Upper lobe of right lung (tissue), 1 donor: Measurements from ENCODE around the gene OPTC. TPM values are rescaled to one million over a fixed set of nuclear protein-coding genes. Genes with fewer than 3 reads are reported as not detected.
"Not testable (repeated sequence)": the region's sequence is repeated elsewhere in the genome, so short reads cannot be mapped to it uniquely, and the experiment has no call there.

ENCODE experiments used
- ATAC-seq: fragments of 200-7000 bp; cut with Tn5 transposase; one replicate; pipeline ENCODE4 v1.9.1; 2020; ENCODE audit warnings: mild to moderate bottlenecking, moderate library complexity
- DNase-seq: peaks from one replicate; pipeline ENCODE4 v3.0.0-alpha.2; 2020
- H3K27ac ChIP-seq: fragments of 200-600 bp; one replicate; pipeline ENCODE4 v1.8.0; 2022
- H3K27me3 ChIP-seq: fragments of 200-600 bp; one replicate; pipeline ENCODE4 v1.8.0; 2022; ENCODE audit warnings: mild to moderate bottlenecking
- H3K36me3 ChIP-seq: fragments of 200-600 bp; one replicate; pipeline ENCODE4 v1.8.0; 2022
- H3K4me1 ChIP-seq: fragments of 200-600 bp; one replicate; pipeline ENCODE4 v1.8.0; 2022
- H3K4me3 ChIP-seq: fragments of 200-600 bp; one replicate; pipeline ENCODE4 v1.8.0; 2022; ENCODE audit warnings: mild to moderate bottlenecking
- H3K9me3 ChIP-seq: fragments of 200-600 bp; one replicate; pipeline ENCODE4 v1.8.0; 2022
- intact Hi-C: fragments of 100-400 bp; cut with DNase I; formaldehyde crosslinking; loops from one replicate; pipeline ENCODE4 v1.11.0; 2022
- long read RNA-seq: library from polyadenylated mRNA; unstranded; transcript quantifications from one replicate; pipeline ENCODE4 v2.0.0, GENCODE V29; 2021
- total RNA-seq: library from RNA; stranded (reverse); fragmentation: NEBNext Ultra II Directional; extraction: Animal tissue kit (Norgen Biotek cat#: 25700); gene quantifications from one replicate; pipeline ENCODE4 v1.2.1, GENCODE V29; 2021
- TF ChIP-seq, protein P1 (sequence below): fragments of 200-600 bp; IDR thresholded peaks from one replicate; pipeline ENCODE4 v1.8.0; 2022; ENCODE audit warnings: antibody characterized with exemption
- donor health status: DM: no; HTN: yes; CAD: no; lungs with severe emphysema.

The OPTC gene
- total RNA-seq = not detected
- long read RNA-seq = 0 reads

DNA sequence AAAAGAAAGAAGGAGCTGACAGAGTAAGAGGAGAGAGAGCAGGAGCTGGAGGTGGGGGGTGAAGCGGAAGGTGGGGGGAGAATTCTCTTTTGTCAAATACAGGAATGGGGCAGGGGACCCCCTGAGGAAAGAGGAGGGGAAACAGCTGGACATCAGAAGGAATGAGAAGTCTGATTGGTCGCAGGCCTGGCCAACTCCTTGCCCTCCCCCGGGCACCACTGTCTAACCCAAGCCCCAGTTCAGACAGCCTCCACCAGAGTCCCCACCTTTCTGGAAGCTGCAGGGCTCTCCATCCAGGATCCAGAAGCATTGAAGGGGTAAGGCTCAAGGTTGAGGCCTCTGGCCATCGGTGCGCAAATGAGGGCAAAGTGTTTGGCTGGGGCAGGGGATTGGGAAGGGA lies at the start of gene OPTC:
Gene OPTC (plus strand): TSS at position 253 of the 400 bp plus-strand sequence. CDS start 1,853 bp downstream, outside the sequence.
- intact Hi-C loops = loop anchor here (5.0 kb wide), 1 partner anchor 152 kb away; no protein-coding TSS in a partner anchor
- no peaks in the 10 kb centered on the region for H3K36me3 ChIP-seq
- no peak within 1 kb of the TSS for H3K27ac ChIP-seq
- H3K9me3 ChIP-seq = no peaks in the 10 kb centered on the region
- DNase-seq (no peak), ATAC-seq (no peak)
- no peak within 1 kb of the TSS for H3K4me3 ChIP-seq
- no peaks in the 10 kb centered on the region for H3K4me1 ChIP-seq
- H3K27me3 ChIP-seq = no peaks in the 10 kb centered on the region
- TF ChIP-seq, protein P1, sequence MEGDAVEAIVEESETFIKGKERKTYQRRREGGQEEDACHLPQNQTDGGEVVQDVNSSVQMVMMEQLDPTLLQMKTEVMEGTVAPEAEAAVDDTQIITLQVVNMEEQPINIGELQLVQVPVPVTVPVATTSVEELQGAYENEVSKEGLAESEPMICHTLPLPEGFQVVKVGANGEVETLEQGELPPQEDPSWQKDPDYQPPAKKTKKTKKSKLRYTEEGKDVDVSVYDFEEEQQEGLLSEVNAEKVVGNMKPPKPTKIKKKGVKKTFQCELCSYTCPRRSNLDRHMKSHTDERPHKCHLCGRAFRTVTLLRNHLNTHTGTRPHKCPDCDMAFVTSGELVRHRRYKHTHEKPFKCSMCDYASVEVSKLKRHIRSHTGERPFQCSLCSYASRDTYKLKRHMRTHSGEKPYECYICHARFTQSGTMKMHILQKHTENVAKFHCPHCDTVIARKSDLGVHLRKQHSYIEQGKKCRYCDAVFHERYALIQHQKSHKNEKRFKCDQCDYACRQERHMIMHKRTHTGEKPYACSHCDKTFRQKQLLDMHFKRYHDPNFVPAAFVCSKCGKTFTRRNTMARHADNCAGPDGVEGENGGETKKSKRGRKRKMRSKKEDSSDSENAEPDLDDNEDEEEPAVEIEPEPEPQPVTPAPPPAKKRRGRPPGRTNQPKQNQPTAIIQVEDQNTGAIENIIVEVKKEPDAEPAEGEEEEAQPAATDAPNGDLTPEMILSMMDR = no peak

GRCh38 chr1:203444171-203444576 lies 49.8 kb upstream of the OPTC start:
- peaks cover 6% of the 10 kb centered on the region for H3K27me3 ChIP-seq
- H3K9me3 ChIP-seq = no peaks in the 10 kb centered on the region
- no peak overlapping the region for H3K4me3 ChIP-seq
- TF ChIP-seq, protein P1 = no peak
- peaks cover 13% of the 10 kb centered on the region for H3K4me1 ChIP-seq
- ATAC-seq (no peak), DNase-seq (no peak)
- no peaks in the 10 kb centered on the region for H3K36me3 ChIP-seq
- intact Hi-C loops = no loop called here
- no peak overlapping the region for H3K27ac ChIP-seq

DNA sequence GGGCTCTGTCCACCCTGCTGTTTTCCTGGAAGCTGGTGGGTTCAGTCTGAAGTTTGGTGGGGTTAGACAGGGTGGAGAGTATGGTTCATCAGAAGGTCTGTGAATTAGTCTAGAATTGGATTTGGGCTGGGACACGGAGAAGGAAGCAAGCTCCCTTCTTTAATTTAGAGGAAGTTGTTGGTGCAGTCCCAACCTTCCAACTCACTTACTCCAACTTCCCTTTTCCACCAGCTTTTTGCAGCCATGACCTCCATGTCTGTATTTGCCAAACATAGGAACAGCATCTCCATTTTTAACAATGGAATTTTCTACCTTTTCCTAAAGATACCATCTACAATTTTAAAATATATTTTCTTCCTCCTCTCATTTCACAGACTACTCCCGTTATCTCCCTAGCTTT lies 46.8 kb upstream of the OPTC start:
- Histone ChIP-seq H3K4me3 (no peak overlapping the region), H3K27me3 (no peaks in the 10 kb centered on the region), H3K9me3 (no peaks in the 10 kb centered on the region), H3K36me3 (no peaks in the 10 kb centered on the region), H3K27ac (no peak overlapping the region), H3K4me1 (peaks cover 8% of the 10 kb centered on the region)
- ATAC-seq (peak; percentile 52), DNase-seq (no peak)
- TF ChIP-seq, protein P1 = no peak
- intact Hi-C loops = no loop called here

DNA sequence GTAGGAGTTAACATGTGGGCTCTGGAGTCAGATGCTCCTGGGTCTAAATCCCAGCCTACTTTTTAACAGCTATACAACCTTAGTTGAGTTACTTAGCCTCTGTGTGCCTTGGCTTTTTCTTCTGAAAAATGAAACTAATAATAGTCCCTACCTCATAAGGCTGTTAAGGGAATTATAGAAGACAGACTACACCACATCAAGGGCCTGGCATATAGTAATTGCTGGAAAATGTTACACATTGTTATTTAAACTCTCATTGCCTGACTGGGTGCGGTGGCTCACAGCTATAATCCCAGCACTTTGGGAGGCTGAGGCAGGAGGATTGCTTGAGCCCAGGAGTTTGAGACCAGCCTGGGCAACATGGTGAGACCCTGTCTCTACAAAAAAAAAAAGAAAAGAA lies 46.4 kb upstream of the OPTC start:
- intact Hi-C loops, DNase-seq, ATAC-seq, H3K9me3 ChIP-seq, H3K4me1 ChIP-seq, H3K27ac ChIP-seq, H3K4me3 ChIP-seq, H3K36me3 ChIP-seq, H3K27me3 ChIP-seq: not testable (repeated sequence)

- H3K4me1 ChIP-seq = peaks cover 6% of the 10 kb centered on the region
- ATAC-seq (peak; percentile 56), DNase-seq (no peak)
- H3K27me3 ChIP-seq = no peaks in the 10 kb centered on the region
- H3K4me3 ChIP-seq = no peak overlapping the region
- peak overlapping the region; percentile 36 for H3K27ac ChIP-seq
- intact Hi-C loops = no loop called here
- no peaks in the 10 kb centered on the region for H3K9me3 ChIP-seq
- TF ChIP-seq, protein P1 = no peak
- no peaks in the 10 kb centered on the region for H3K36me3 ChIP-seq
Measured at GRCh38 chr1:203448521-203449061, 45.4 kb upstream of the OPTC start.

- peaks cover 2% of the 10 kb centered on the region for H3K27me3 ChIP-seq
- no peaks in the 10 kb centered on the region for H3K9me3 ChIP-seq
- no peaks in the 10 kb centered on the region for H3K36me3 ChIP-seq
- TF ChIP-seq, protein P1 = no peak
- no peak overlapping the region for H3K4me3 ChIP-seq
- intact Hi-C loops = no loop called here
- no peak for DNase-seq
- no peak for ATAC-seq
- H3K4me1 ChIP-seq = peaks cover 6% of the 10 kb centered on the region
- no peak overlapping the region for H3K27ac ChIP-seq
Measured at GRCh38 chr1:203450001-203450400, 44.0 kb upstream of the OPTC start.
